ENCODE results near the gene ATF6. TPM values are rescaled to one million over a fixed set of nuclear protein-coding genes. Genes with fewer than 3 reads are reported as not detected.
A peak's percentile ranks its signal among the peaks of the same experiment; 100 is the strongest.

Gene ATF6
- total RNA-seq, 3 donors from 2014 or later, result 31.0 to 56.1 (median 34.1) TPM

GRCh38 chr1:161962091-161962887 is 196.2 kb downstream of the ATF6 start:
- TF ChIP-seq, protein P1, sequence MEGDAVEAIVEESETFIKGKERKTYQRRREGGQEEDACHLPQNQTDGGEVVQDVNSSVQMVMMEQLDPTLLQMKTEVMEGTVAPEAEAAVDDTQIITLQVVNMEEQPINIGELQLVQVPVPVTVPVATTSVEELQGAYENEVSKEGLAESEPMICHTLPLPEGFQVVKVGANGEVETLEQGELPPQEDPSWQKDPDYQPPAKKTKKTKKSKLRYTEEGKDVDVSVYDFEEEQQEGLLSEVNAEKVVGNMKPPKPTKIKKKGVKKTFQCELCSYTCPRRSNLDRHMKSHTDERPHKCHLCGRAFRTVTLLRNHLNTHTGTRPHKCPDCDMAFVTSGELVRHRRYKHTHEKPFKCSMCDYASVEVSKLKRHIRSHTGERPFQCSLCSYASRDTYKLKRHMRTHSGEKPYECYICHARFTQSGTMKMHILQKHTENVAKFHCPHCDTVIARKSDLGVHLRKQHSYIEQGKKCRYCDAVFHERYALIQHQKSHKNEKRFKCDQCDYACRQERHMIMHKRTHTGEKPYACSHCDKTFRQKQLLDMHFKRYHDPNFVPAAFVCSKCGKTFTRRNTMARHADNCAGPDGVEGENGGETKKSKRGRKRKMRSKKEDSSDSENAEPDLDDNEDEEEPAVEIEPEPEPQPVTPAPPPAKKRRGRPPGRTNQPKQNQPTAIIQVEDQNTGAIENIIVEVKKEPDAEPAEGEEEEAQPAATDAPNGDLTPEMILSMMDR (IDR thresholded peaks at IDR 0.05), result no peak
- TF ChIP-seq POLR2A (IDR thresholded peaks at IDR 0.05) (no peak), POLR2AphosphoS5 (IDR thresholded peaks at IDR 0.05) (no peak)
- Histone ChIP-seq H3K4me3 (peak overlapping the region; percentile 19 to 55 (median 35)), H3K27me3 (no peaks in the 10 kb centered on the region), H3K4me1 (no peaks in the 10 kb centered on the region), H3K36me3 (no peaks in the 10 kb centered on the region), H3K27ac (peak overlapping the region; percentile 19 to 70), H3K9me3 (no peaks in the 10 kb centered on the region)
- no peak for DNase-seq (ENCODE audit: low spot score in 2 of 2)
- intact Hi-C loops (cut with DNase I; ENCODE audit: low total_unique reads), result no loop called here

DNA sequence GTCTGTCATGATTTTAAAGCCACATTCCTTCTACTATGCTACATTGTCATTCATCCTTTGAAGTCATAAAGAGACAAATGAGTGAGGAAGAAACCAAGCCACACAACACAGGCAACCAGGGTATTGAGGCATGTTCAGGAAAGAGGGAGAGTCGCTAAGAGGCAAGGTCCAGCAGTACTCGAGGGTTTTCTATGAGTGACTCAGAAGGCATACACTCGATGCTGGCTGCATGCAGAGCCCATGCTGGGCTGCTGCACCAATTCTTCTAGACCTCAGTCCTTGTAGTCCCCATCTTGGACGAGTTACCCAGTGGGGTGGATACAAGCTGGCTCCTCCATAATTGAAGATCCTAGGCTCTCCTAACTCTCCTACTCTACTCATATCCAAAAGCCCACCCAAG is 199.9 kb downstream of the ATF6 start:
- intact Hi-C loops (cut with DNase I; ENCODE audit: low total_unique reads), result no loop called here
- Histone ChIP-seq H3K4me1 (peaks cover 0 to 3% of the 10 kb centered on the region in 2 donors), H3K27ac (no peak overlapping the region), H3K27me3 (no peaks in the 10 kb centered on the region), H3K9me3 (no peaks in the 10 kb centered on the region), H3K36me3 (no peaks in the 10 kb centered on the region), H3K4me3 (no peak overlapping the region)
- no peak for DNase-seq (ENCODE audit: low spot score in 2 of 2)
- TF ChIP-seq, protein P1 (IDR thresholded peaks at IDR 0.05), result no peak
- TF ChIP-seq POLR2A (IDR thresholded peaks at IDR 0.05) (no peak), POLR2AphosphoS5 (IDR thresholded peaks at IDR 0.05) (no peak)

- Histone ChIP-seq H3K36me3 (no peaks in the 10 kb centered on the region), H3K4me3 (no peak overlapping the region), H3K27me3 (no peaks in the 10 kb centered on the region), H3K9me3 (no peaks in the 10 kb centered on the region), H3K27ac (no peak overlapping the region), H3K4me1 (peaks cover 0 to 3% of the 10 kb centered on the region in 2 donors)
- no peak for TF ChIP-seq POLR2A (IDR thresholded peaks at IDR 0.05)
- TF ChIP-seq, protein P1 (IDR thresholded peaks at IDR 0.05), result no peak
- no peak for TF ChIP-seq POLR2AphosphoS5 (IDR thresholded peaks at IDR 0.05)
- no peak for DNase-seq (ENCODE audit: low spot score in 2 of 2)
- intact Hi-C loops (cut with DNase I; ENCODE audit: low total_unique reads), result no loop called here
Measured at GRCh38 chr1:161970036-161970435, 203.9 kb downstream of the ATF6 start.

DNA sequence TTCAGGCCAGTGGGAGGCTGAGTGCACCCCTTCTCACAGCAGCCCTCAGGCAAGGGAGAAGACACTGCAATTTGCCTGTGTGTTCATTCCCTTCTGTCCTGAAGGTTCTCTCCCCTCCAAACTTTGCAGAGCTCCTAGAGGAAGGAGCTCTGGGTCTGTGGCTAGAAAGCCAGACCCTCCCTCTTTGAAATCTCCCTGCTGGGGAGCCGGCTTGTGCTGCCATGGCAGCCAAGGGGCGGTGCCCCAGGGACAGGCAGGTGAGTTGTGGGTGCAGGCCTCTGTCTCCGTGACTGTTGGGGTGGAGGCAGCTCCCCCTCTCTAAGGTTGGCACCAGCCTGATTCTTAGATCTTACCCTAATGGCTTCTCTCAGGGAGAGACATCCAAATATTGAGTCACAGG is 204.5 kb downstream of the ATF6 start:
- no peak overlapping the region for H3K27ac ChIP-seq
- no peaks in the 10 kb centered on the region for H3K27me3 ChIP-seq
- intact Hi-C loops (cut with DNase I; ENCODE audit: low total_unique reads), result no loop called here
- no peaks in the 10 kb centered on the region for H3K9me3 ChIP-seq
- no peak for DNase-seq (ENCODE audit: low spot score in 2 of 2)
- no peaks in the 10 kb centered on the region for H3K36me3 ChIP-seq
- peaks cover 0 to 3% of the 10 kb centered on the region in 2 donors for H3K4me1 ChIP-seq
- H3K4me3 ChIP-seq, result no peak overlapping the region
- TF ChIP-seq, protein P1 (IDR thresholded peaks at IDR 0.05), result no peak
- TF ChIP-seq POLR2AphosphoS5 (IDR thresholded peaks at IDR 0.05), result no peak
- no peak for TF ChIP-seq POLR2A (IDR thresholded peaks at IDR 0.05)

- intact Hi-C loops (cut with DNase I; ENCODE audit: low total_unique reads), result no loop called here
- Histone ChIP-seq H3K36me3 (no peaks in the 10 kb centered on the region), H3K4me3 (no peak overlapping the region), H3K27ac (no peak overlapping the region), H3K9me3 (no peaks in the 10 kb centered on the region), H3K4me1 (peaks cover 0 to 3% of the 10 kb centered on the region in 2 donors), H3K27me3 (no peaks in the 10 kb centered on the region)
- TF ChIP-seq, protein P1 (IDR thresholded peaks at IDR 0.05), result no peak
- TF ChIP-seq POLR2AphosphoS5 (IDR thresholded peaks at IDR 0.05), result no peak
- no peak for TF ChIP-seq POLR2A (IDR thresholded peaks at IDR 0.05)
- no peak for DNase-seq (ENCODE audit: low spot score in 2 of 2)
Measured at GRCh38 chr1:161972828-161973227, 206.7 kb downstream of the ATF6 start.

All from breast epithelium (tissue), 4 donors.